Inflammatory macrophage (primary cell): ENCODE measurements around the gene NAXE.
"Not testable (repeated sequence)": the region's sequence is repeated elsewhere in the genome, so short reads cannot be mapped to it uniquely, and the experiment has no call there.

Experiments used
- DNase-seq, 2 donors: peaks; one replicate each; pipeline ENCODE4 v3.0.0-alpha.2; 2020 to 2022

NAXE gene

GRCh38 chr1:156594190-156594589, 2.6 kb downstream of the NAXE start:
- no peak for DNase-seq

- no peak for DNase-seq
These were observed 3.4 kb downstream of the NAXE start for GRCh38 chr1:156595016-156595415.

GRCh38 chr1:156596426-156596825, 4.8 kb downstream of the NAXE start:
- DNase-seq = no peak

GRCh38 chr1:156598125-156598524, 6.5 kb downstream of the NAXE start:
- no peak for DNase-seq

- no peak for DNase-seq
These were observed 7.3 kb downstream of the NAXE start for GRCh38 chr1:156598731-156599432.

GRCh38 chr1:156599811-156600210, 8.2 kb downstream of the NAXE start:
- DNase-seq = peak; percentile 66 to 68

- DNase-seq = no peak
These were observed 9.2 kb downstream of the NAXE start for GRCh38 chr1:156600733-156601121.

- peak; percentile 79 to 86 for DNase-seq
These were observed 9.7 kb downstream of the NAXE start, which contains the start of gene GPATCH4 for GRCh38 chr1:156601122-156601830. GPATCH4 (minus strand) TSS chr1:156601479.

- no peak for DNase-seq
These were observed 10.3 kb downstream of the NAXE start for GRCh38 chr1:156601892-156602291.

GRCh38 chr1:156602557-156602993, 11.0 kb downstream of the NAXE start:
- peak; percentile 13 to 38 for DNase-seq

GRCh38 chr1:156607344-156607743, 15.8 kb downstream of the NAXE start:
- not testable (repeated sequence) for DNase-seq

GRCh38 chr1:156608036-156608674, 16.6 kb downstream of the NAXE start:
- DNase-seq = peak; percentile 77 to 79

GRCh38 chr1:156608981-156609380, 17.4 kb downstream of the NAXE start:
- peak in 1 of 2 donors; percentile 18 for DNase-seq

- DNase-seq = not testable (repeated sequence)
These were observed 18.5 kb downstream of the NAXE start for GRCh38 chr1:156610072-156610471.

GRCh38 chr1:156612666-156613065, 21.1 kb downstream of the NAXE start:
- DNase-seq = peak; percentile 42 to 43

GRCh38 chr1:156615946-156616345, 24.4 kb downstream of the NAXE start:
- no peak for DNase-seq

GRCh38 chr1:156616463-156616862, 24.9 kb downstream of the NAXE start:
- peak in 1 of 2 donors; percentile 9 for DNase-seq

GRCh38 chr1:156618853-156619581, 27.4 kb downstream of the NAXE start, which contains the start of gene HAPLN2:
HAPLN2 (plus strand) TSS chr1:156619415; CDS start chr1:156623491, 4,076 bp downstream.
- DNase-seq = peak in 1 of 2 donors; percentile 8

GRCh38 chr1:156619582-156619955, 28.0 kb downstream of the NAXE start:
- no peak for DNase-seq

GRCh38 chr1:156622581-156623297, 31.2 kb downstream of the NAXE start:
- no peak for DNase-seq

GRCh38 chr1:156623946-156624813, 32.6 kb downstream of the NAXE start:
- DNase-seq = peak in 1 of 2 donors; percentile 58
